ENCODE measurements around the gene ST14. TPM values are rescaled to one million over a fixed set of nuclear protein-coding genes. Genes with fewer than 3 reads are reported as not detected.

The ST14 gene
- total RNA-seq, 3 donors from 2014 or later: 260 to 622 (median 508) TPM

DNA sequence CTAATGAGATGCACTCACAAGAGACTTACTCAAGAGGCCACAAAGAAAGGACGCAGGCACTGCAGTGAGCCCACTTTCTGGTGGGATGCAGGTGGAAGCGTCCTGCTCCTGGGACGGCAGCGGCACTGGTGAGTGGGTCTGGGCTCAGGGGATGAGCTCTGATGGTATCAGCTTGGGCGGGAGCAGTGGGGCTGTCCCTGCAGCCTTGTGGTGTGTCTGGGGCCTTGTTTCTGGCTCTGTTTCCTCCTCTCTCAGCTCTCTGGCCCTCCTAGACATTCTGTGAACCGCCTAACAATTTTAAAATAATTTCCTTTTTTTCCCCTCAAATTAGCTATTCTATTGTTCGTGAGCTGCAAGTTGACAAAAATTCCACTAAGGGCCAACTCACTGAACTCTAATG lies 8.8 kb upstream of the ST14 start:
- TF ChIP-seq, protein P1, sequence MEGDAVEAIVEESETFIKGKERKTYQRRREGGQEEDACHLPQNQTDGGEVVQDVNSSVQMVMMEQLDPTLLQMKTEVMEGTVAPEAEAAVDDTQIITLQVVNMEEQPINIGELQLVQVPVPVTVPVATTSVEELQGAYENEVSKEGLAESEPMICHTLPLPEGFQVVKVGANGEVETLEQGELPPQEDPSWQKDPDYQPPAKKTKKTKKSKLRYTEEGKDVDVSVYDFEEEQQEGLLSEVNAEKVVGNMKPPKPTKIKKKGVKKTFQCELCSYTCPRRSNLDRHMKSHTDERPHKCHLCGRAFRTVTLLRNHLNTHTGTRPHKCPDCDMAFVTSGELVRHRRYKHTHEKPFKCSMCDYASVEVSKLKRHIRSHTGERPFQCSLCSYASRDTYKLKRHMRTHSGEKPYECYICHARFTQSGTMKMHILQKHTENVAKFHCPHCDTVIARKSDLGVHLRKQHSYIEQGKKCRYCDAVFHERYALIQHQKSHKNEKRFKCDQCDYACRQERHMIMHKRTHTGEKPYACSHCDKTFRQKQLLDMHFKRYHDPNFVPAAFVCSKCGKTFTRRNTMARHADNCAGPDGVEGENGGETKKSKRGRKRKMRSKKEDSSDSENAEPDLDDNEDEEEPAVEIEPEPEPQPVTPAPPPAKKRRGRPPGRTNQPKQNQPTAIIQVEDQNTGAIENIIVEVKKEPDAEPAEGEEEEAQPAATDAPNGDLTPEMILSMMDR (IDR thresholded peaks at IDR 0.05): no peak
- no peak for ATAC-seq
- intact Hi-C loops (cut with DNase I, micrococcal nuclease): no loop called here

DNA sequence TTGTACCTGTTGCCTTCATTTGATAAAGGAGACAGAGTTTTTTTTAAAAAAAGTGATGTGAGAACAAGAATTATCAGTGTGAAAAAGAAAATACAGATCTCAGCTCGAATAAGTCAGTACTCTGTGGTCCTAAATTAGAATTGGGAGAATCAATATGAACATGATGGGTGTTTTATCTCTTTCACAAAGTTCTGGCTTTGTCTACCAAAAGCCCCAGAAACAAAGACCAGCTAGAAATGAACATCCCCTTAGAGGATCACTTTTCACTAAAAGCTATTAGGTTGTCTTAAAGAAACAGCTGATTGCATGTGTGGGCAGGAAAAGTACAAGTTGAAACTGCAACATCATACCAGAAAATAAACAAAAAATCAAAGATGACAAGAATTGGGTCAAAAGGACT lies 8.4 kb upstream of the ST14 start:
- TF ChIP-seq, protein P1 (IDR thresholded peaks at IDR 0.05): no peak
- Histone ChIP-seq H3K36me3 (ENCODE audit: low read depth) (no peaks in the 10 kb centered on the region), H3K4me3 (no peak overlapping the region), H3K4me1 (ENCODE audit: low read depth) (peaks cover 17% of the 10 kb centered on the region), H3K9me3 (no peaks in the 10 kb centered on the region)
- DNase-seq (no peak), ATAC-seq (no peak)
- intact Hi-C loops (cut with DNase I, micrococcal nuclease): no loop called here

More for the DNA sequence above, 8.8 kb upstream of the ST14 start:
- DNase-seq: no peak
- no peak overlapping the region for H3K4me3 ChIP-seq
- no peaks in the 10 kb centered on the region for H3K9me3 ChIP-seq
- peaks cover 18% of the 10 kb centered on the region for H3K4me1 ChIP-seq (ENCODE audit: low read depth)
- no peaks in the 10 kb centered on the region for H3K36me3 ChIP-seq (ENCODE audit: low read depth)

DNA sequence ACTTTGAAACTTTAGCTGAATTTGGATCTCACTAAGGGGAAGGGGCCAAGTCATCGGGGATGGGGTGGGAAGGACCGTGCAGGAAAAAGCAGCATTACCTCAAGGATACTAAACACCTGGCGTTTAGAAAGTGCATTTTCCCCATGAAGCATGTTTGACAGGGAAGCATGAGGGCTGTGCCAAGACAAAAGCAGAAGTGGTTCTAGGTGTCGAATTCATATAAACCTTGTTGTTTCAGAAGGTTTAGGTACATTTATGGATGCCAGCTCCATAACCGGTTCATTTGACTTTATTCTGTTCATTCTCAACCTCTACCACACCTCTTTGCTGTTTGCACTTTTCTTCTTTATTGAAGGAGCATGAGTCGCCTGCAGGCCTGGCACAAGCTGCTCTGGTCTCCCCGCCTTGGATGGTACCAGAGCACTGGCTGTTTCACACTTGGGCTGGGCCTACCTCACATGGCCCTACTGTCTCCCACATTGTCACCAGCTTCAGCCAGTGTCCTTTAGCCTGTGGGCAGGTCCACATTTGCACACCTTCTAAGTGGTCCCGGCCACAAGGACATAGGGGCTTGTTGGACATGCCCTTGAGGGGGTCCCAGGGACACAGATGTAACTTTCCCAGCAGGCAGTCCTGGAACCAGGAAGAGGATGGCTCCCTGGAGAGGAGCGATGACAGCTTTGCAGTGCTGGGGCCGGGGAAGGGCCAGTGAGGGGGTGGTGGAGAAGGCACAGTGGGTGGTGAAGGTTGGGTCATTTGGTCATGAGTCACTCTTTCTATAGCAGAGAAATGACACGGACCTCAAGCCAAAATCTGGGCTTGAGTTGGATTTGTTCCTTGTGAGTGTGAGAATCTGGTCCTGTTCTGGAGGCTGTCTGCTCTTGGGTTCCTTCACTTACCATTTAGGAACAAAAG lies 3.2 kb upstream of the ST14 start:
- TF ChIP-seq, protein P1 (IDR thresholded peaks at IDR 0.05): no peak
- Histone ChIP-seq H3K4me3 (no peak overlapping the region), H3K9me3 (no peaks in the 10 kb centered on the region), H3K36me3 (ENCODE audit: low read depth) (no peaks in the 10 kb centered on the region), H3K4me1 (ENCODE audit: low read depth) (peaks cover 17% of the 10 kb centered on the region)
- ATAC-seq (peak; percentile 41), DNase-seq (peak in 1 of 3 donors; percentile 45)
- intact Hi-C loops (cut with DNase I, micrococcal nuclease): no loop called here

DNA sequence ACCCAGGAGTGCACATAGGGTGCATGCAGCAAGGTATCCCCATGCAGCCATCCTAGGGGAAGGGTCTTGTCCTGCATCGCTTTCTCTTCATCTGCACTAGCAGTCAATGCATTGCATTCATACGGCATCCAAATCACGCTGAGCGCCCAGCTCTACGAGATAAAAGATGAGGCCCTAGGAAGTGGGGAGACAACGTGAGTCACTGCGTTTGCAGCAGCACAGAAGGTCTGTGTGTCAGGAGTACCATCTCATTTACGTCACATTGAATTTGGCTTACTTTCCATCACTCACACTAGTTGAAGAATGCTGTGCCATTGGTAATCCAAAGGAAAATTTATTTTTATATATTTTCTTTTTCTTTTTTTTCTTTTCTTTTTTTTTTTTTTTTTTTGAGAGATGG lies 2.5 kb upstream of the ST14 start:
- intact Hi-C loops (cut with DNase I, micrococcal nuclease): no loop called here
- ATAC-seq: no peak

DNA sequence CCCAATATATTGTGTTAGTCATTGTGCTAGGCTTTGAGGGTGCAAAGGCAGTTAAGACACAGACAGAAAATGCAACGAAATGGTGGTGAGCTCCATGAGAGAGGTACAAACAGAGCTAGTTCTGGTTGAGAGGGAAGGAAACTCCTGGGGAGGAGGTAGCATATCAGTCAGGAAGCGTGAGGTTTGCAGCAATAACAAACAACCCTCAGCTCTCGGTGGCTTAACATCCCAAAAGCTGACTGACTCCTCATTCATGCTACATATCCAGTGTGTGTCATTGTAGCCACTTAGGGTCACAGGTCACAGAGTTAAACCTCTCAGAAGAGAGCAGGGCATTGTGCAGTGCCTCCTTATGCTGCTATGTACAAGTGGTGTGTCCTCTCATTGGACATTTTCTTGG lies 1.7 kb upstream of the ST14 start:
- DNase-seq: no peak
- Histone ChIP-seq H3K4me1 (ENCODE audit: low read depth) (peaks cover 25% of the 10 kb centered on the region), H3K36me3 (ENCODE audit: low read depth) (no peaks in the 10 kb centered on the region), H3K9me3 (no peaks in the 10 kb centered on the region), H3K4me3 (no peak overlapping the region)
- intact Hi-C loops (cut with DNase I, micrococcal nuclease): no loop called here
- TF ChIP-seq, protein P1 (IDR thresholded peaks at IDR 0.05): no peak
- ATAC-seq: no peak

More for the DNA sequence above, 2.5 kb upstream of the ST14 start:
- Histone ChIP-seq H3K9me3 (no peaks in the 10 kb centered on the region), H3K4me3 (no peak overlapping the region), H3K36me3 (ENCODE audit: low read depth) (no peaks in the 10 kb centered on the region), H3K4me1 (ENCODE audit: low read depth) (peaks cover 18% of the 10 kb centered on the region)
- DNase-seq: peak in 1 of 3 donors; percentile 18
- TF ChIP-seq, protein P1 (IDR thresholded peaks at IDR 0.05): no peak
